Frontal cortex (tissue), 4 donors: ENCODE data around the gene RGS19. TPM values are rescaled to one million over a fixed set of nuclear protein-coding genes. Genes with fewer than 3 reads are reported as not detected.

Experiments
- DNase-seq, 2 donors: peaks; one replicate each; pipeline ENCODE4 v3.0.0; 2012; ENCODE audit warnings: low spot score in 2 of 2
- FAIRE-seq: peaks from 2 replicates; lab custom pipeline; 2012; peaks lifted over from hg19 to GRCh38; lab: Jason Lieb, UNC
- total RNA-seq: library from RNA; depleted of rRNA; stranded (reverse); fragments of >200 nt; gene quantifications from one replicate; pipeline ENCODE4 v1.2.3, GENCODE V29; 2014
- donor health status: control.
- donor health status: control.
- donor health status: control.

RGS19 gene
- total RNA-seq, 1 donor from 2014 or later, result 7.7 TPM

GRCh38 chr20:64052987-64053840, 26.1 kb downstream of the RGS19 start:
- DNase-seq (no peak), FAIRE-seq (no peak)

DNA sequence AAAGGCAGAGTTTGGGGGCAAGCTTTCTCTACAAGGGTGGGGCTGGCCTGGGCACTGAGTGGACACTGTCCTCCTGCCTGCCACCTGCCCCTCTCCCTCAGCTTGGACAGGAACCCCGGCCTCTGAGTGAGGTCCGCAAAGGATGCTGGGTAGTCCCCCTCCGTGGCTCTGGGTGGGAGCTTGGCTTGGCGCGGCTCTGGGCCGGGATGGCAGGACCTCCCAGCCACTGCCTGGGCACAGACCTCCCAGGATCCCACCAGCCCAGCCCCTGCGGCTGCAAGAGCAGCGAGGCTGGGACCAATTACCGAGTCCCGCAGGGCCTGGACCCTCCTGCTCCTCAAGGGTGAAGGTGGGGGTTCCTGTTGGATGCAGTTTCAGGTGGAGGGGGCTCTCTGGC, 27.0 kb downstream of the RGS19 start:
- FAIRE-seq, result no peak

GRCh38 chr20:64051561-64052325, 27.6 kb downstream of the RGS19 start:
- FAIRE-seq (no peak), DNase-seq (no peak)

More for the DNA sequence above, 27.0 kb downstream of the RGS19 start:
- no peak for DNase-seq

DNA sequence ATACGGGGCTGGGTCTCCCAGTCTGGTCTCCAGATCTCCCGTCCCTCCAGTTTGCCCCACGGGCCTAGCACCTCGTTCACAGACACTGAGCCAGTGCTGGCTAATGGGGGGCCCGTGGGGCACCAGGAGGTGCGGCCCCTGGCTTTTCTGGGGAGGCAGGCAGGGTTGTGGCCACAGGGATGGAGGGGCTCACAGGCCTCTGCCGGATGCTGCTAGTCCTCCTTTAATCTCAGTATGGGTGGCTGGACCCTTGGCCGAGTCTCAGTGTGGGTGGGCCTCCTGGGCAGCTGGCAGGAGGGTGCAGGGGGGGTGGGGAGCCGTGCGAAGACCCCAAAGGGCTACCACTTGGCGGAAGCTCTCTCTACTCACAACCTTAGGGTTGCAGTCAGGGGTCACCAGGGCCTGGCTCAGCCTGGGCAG, 28.3 kb downstream of the RGS19 start:
- no peak for DNase-seq
- FAIRE-seq, result no peak

GRCh38 chr20:64050261-64051032, 28.9 kb downstream of the RGS19 start:
- FAIRE-seq (no peak), DNase-seq (no peak)

GRCh38 chr20:64049878-64050260, 29.4 kb downstream of the RGS19 start:
- FAIRE-seq, result no peak
- DNase-seq, result no peak

- FAIRE-seq (no peak), DNase-seq (no peak)
These were observed 30.0 kb downstream of the RGS19 start, which contains the start of gene SOX18 for GRCh38 chr20:64049060-64049877. TSS of gene SOX18 (minus strand) at chr20:64049639. CDS start at chr20:64049516, 123 bp downstream.

GRCh38 chr20:64048402-64049044, 30.8 kb downstream of the RGS19 start:
- DNase-seq, result no peak
- FAIRE-seq, result no peak

DNA sequence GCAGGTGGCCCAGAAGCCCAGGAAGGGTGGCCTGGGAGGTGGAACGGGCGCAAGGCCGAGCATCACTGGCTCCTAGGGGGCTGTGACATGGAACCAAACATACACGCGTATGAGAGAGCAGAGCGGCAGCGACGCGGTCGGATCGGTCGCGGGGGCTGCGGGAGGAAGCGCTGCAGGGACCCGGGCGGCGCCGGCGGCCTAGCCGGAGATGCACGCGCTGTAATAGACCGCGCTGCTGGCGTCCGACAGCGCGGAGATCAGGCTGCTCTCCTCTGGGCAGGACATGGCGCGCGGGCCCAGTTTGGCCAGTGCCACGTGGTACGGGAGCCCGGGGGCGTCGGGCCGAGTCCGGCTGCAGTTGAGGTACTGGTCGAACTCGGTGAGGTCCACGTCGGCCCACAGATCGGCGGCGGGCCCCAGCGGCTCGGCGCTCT, 31.3 kb downstream of the RGS19 start:
- no peak for FAIRE-seq
- DNase-seq, result no peak

GRCh38 chr20:64047046-64047389, 32.3 kb downstream of the RGS19 start:
- DNase-seq (no peak), FAIRE-seq (no peak)

- FAIRE-seq (no peak), DNase-seq (no peak)
These were observed 33.8 kb downstream of the RGS19 start for GRCh38 chr20:64045346-64046011.

DNA sequence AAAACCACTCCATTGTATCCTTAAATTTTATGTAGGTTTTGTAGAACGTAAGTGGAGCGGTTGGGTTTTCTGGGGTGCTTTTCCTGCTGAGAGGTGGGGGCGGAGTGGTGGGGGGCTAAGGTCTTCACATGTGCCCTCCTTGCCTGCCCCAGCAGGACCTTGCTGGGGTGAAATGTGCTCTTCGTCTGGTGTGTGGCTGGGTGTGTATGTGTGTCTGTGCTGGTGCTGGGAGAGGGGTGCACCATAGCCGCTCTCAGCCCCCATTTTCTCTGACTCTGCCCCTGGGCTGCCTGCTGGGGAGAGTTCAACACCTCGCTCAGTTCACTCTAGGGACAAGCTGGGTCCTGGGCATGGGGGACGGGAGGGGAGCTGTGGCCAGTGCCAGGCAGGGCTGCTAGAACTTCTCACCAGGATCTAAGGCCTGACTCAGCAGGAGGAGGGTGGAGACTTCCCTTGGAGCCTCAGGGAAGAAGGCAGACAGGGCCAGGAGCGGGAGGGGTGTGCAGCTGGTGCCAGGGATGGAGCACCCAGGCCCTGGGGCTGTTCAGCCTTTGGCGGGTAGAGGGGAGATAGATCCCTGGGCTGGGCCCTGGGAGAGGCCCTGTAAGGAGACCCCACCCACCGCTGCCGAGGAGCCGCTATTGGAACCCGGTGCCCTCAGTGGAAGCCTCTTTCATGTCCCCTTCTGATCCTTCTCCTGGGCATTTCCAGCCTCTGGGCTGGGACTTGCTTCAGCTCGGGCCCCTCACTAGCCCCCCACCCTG, 34.7 kb downstream of the RGS19 start:
- DNase-seq (no peak), FAIRE-seq (no peak)

DNA sequence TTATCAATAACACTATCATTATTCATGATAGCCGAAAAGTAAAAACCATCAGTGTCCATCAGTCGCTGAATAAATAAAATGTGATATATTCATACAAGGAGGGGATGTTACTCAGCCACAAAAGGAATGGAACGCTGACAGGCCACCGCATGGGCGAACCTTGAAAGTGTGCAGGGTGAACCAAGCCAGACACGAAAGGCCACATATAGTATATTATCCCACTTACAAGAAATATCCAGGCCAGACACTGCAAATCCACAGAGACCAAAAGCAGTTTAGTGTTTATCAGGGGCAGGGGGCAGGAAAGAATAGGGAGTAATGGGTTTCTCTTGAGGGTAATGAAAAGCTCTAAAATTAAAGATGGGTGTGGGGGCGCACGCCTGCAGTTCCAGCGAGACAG, 35.5 kb downstream of the RGS19 start:
- FAIRE-seq, result no peak
- DNase-seq, result no peak

DNA sequence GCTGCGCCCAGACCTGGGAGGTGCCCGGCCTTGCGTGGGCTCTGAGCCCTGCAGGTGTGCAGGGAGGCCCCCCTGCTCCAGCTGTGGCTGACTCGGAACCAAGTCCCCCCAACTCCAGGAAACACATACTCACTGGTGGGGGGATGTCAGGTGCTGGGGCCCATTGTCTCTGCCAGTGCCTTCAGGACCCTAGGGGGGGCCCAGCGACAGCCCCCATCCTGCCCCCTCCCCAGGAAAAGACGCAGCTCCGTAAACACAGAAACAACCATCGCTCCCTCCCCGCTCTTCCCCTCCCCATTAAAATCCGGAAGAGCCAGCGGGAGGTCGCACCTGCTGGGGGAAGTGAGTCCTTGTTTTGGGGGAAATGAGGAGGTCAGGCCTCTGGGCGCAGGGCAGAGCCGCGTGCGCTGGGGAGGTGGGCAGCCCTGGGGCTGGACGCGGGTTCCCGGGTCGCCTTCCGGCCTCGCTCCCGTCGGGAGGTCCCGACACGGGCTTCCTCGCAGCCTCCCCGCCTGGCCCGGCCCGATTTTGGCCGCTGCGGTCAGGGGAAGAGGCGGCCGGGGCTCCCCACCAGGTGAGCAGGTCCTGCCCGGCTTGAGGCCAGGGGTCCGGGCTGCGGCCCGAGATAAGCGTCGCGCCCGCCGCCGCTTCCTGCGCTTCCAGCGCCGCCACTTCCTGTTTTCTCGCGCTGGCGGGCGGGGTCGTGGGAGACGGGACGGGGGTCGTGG, 37.1 kb downstream of the RGS19 start:
- FAIRE-seq, result no peak
- DNase-seq, result no peak

DNA sequence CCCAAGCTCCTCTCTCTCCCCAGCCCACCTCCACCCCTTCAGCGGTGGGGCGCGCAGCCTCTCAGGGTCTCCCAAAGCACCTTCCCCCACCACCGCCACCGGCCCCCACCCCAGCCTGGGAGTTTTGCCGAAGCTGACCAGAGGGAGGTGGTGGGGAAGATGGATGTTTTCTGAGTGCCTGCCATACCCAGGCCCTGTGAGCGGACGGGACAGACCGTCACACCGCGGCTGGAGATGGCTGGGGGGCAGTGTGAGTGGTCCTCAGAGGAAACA, 37.6 kb downstream of the RGS19 start:
- no peak for FAIRE-seq
- DNase-seq, result no peak

DNA sequence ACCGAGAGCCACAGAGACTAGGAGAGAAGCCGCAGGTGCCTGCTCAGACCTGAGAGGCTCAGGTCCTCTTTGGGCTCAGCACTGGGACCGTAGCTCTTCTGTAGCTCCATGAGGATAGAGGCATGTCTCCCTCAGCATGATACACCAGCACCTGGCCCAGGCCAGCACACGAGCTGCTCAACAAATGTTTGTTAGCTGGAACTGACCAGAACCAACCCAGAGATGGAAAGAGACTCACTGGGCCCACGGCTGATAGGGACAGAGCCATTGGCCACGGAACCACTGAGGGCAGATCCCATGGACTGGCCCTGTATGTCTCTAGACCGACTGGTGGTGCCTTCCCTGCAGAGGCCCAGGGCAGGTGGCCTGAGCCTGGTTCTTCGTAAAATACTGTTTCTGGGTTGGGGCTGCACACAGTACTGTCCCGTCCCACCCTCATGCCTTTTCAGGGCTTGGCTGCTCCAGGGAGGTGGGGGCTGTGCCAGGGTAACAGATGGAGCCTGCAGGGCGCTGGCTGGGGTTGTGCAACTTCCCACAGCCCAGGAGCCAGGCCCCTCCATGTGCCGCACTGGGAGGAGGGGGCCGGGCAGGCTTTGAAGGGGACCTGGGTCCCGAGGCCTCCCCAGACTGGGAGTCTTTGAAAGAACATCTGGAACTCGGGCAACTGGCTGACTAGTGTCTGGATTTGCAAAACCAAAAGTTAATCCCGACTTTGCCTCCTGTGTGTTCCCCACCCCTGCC, 38.1 kb downstream of the RGS19 start:
- FAIRE-seq, result no peak
- no peak for DNase-seq
